Suppressor macrophage treated with lipopolysaccharide for 1 hour (primary cell): ENCODE data around the gene PRAME.
"Not testable (repeated sequence)": the region's sequence is repeated elsewhere in the genome, so short reads cannot be mapped to it uniquely, and the experiment has no call there.

Experiments
- DNase-seq, 3 donors: peaks; one replicate each; pipeline ENCODE4 v3.0.0-alpha.2; 2020 to 2022

Gene PRAME

GRCh38 chr22:22550789-22551434 lies 8.2 kb downstream of the PRAME start:
- DNase-seq, result no peak

GRCh38 chr22:22548910-22549309 lies 10.2 kb downstream of the PRAME start:
- no peak for DNase-seq

- no peak for DNase-seq
Observed at GRCh38 chr22:22548317-22548716, 10.7 kb downstream of the PRAME start.

GRCh38 chr22:22547692-22548300 lies 11.3 kb downstream of the PRAME start:
- peak; percentile 12 to 29 (median 16) for DNase-seq

- no peak for DNase-seq
Observed at GRCh38 chr22:22547226-22547625, 11.8 kb downstream of the PRAME start.

GRCh38 chr22:22546490-22546889 lies 12.6 kb downstream of the PRAME start:
- DNase-seq, result peak; percentile 41 to 54 (median 43)

- DNase-seq, result no peak
Observed at GRCh38 chr22:22545084-22545483, 14.0 kb downstream of the PRAME start.

GRCh38 chr22:22538226-22538989 lies 20.7 kb downstream of the PRAME start:
- DNase-seq, result no peak

GRCh38 chr22:22536916-22537315 lies 22.1 kb downstream of the PRAME start:
- no peak for DNase-seq

- DNase-seq, result no peak
Observed at GRCh38 chr22:22536515-22536914, 22.6 kb downstream of the PRAME start.

- no peak for DNase-seq
Observed at GRCh38 chr22:22535662-22536061, 23.4 kb downstream of the PRAME start.

GRCh38 chr22:22534604-22535415 lies 24.3 kb downstream of the PRAME start:
- DNase-seq, result no peak

- no peak for DNase-seq
Observed at GRCh38 chr22:22533863-22534262, 25.2 kb downstream of the PRAME start.

GRCh38 chr22:22533417-22533816 lies 25.6 kb downstream of the PRAME start:
- DNase-seq, result no peak

GRCh38 chr22:22532547-22533071 lies 26.5 kb downstream of the PRAME start:
- DNase-seq, result not testable (repeated sequence)

- DNase-seq, result no peak
Observed at GRCh38 chr22:22531770-22532546, 27.1 kb downstream of the PRAME start.

- DNase-seq, result peak in 1 of 3 donors; percentile 10
Observed at GRCh38 chr22:22528780-22529179, 30.3 kb downstream of the PRAME start.

GRCh38 chr22:22527312-22527711 lies 31.8 kb downstream of the PRAME start:
- peak; percentile 52 to 62 (median 53) for DNase-seq

- DNase-seq, result no peak
Observed at GRCh38 chr22:22526125-22526912, 32.7 kb downstream of the PRAME start.

- no peak for DNase-seq
Observed at GRCh38 chr22:22523494-22523893, 35.6 kb downstream of the PRAME start.

- DNase-seq, result peak in 1 of 3 donors; percentile 7
Observed at GRCh38 chr22:22521631-22522030, 37.4 kb downstream of the PRAME start.
